K562 (cell line): ENCODE measurements around the gene SRGAP3. TPM values are rescaled to one million over a fixed set of nuclear protein-coding genes. Genes with fewer than 3 reads are reported as not detected.

Experiments used
- ATAC-seq: fragments of 200-7000 bp; cut with Tn5 transposase; 3 replicates; pipeline ENCODE4 v1.9.1; 2020; ENCODE audit warnings: moderate library complexity
- BruUV-seq: library from RNA; stranded (reverse); fragments of 400-500 nt; replicated peaks from 2 replicates; lab custom pipeline; 2021; lab: Mats Ljungman, UMichigan
- CTCF ChIA-PET: fragments of 300-600 bp; formaldehyde crosslinking; extraction: SDS; loops from one replicate; lab custom pipeline; 2021; ENCODE audit warnings: low intra/inter-chr PET ratio; lab: Yijun Ruan, JAX
- POLR2A ChIA-PET: fragments of 300-600, 350-650 bp; sonication (Branson Sonifier 250); formaldehyde crosslinking; extraction: SDS; loops from one replicate; lab custom pipeline; 2021; ENCODE audit warnings: antibody characterized with exemption, inconsistent platforms; lab: Yijun Ruan, JAX
- DNase-seq, 4 experiments: peaks; one replicate each; pipeline versions ENCODE4 v3.0.0 to v3.0.0-alpha.2; 2011 to 2018; ENCODE audit warnings: low spot score in 3 of 4, mixed read lengths in 3 of 4; ENCODE audit errors: extremely low read depth in 1 of 4
- FAIRE-seq: peaks from 2 replicates; lab custom pipeline; 2011; peaks lifted over from hg19 to GRCh38; lab: Jason Lieb, UNC
- H2AFZ ChIP-seq: 2 replicates; pipeline ENCODE4 v1.6.0; 2011; ENCODE audit warnings: low read depth, low read length, control low read depth, inconsistent platforms
- H3K27ac ChIP-seq: fragments of 200-600 bp; 3 replicates; pipeline ENCODE4 v1.8.0; 2011; ENCODE audit warnings: low read depth, mild to moderate bottlenecking, control low read depth, inconsistent platforms, low read length, moderate library complexity, mixed read lengths; ENCODE audit errors: extremely low read depth
- H3K27me3 ChIP-seq, 2 experiments: fragments of 300-600 bp in 1 of 2; 2 replicates in 1 of 2; 3 replicates in 1 of 2; pipeline versions ENCODE4 v1.6.0 to v1.8.0; 2011; ENCODE audit warnings: inconsistent platforms in 2 of 2, low read length in 2 of 2, mild to moderate bottlenecking in 1 of 2, mixed read lengths in 1 of 2, moderate library complexity in 1 of 2; ENCODE audit not compliant: control insufficient read depth in 2 of 2, insufficient read depth in 2 of 2
- H3K36me3 ChIP-seq: fragments of 300-600 bp; 3 replicates; pipeline ENCODE4 v1.8.0; 2011; ENCODE audit warnings: mild to moderate bottlenecking, low read length, inconsistent platforms; ENCODE audit not compliant: control insufficient read depth, insufficient read depth
- H3K4me1 ChIP-seq, 2 experiments: fragments of 200-600 bp in 1 of 2; replicated peaks in 1 of 2; 2 replicates in 1 of 2; 3 replicates in 1 of 2; pipeline versions ENCODE4 v1.5.1 to v1.8.0; 2011; ENCODE audit warnings: inconsistent platforms in 2 of 2, low read length in 2 of 2, mild to moderate bottlenecking in 1 of 2, mixed read lengths in 1 of 2, moderate library complexity in 1 of 2; ENCODE audit not compliant: control insufficient read depth in 2 of 2, insufficient read depth in 2 of 2
- H3K4me2 ChIP-seq: 2 replicates; pipeline ENCODE4 v1.6.1; 2011; ENCODE audit warnings: low read length, control low read depth, inconsistent platforms, mixed read lengths; ENCODE audit not compliant: insufficient read depth
- H3K4me3 ChIP-seq: fragments of 200-600 bp; sonication (generic), shearing (Covaris generic); 2 replicates; pipeline ENCODE4 v1.5.1; 2016; ENCODE audit warnings: control low read depth, inconsistent platforms
- H3K79me2 ChIP-seq: fragments of 200-600 bp; 3 replicates; pipeline ENCODE4 v1.8.0; 2011; ENCODE audit warnings: low read length, inconsistent platforms; ENCODE audit not compliant: control insufficient read depth, insufficient read depth
- H3K9ac ChIP-seq, 2 experiments: 2 replicates each; pipeline versions ENCODE4 v1.6.0 to v1.6.1; 2011; ENCODE audit warnings: low read depth in 2 of 2, low read length in 2 of 2, control low read depth in 1 of 2, inconsistent platforms in 1 of 2, mild to moderate bottlenecking in 1 of 2, mixed read lengths in 1 of 2; ENCODE audit not compliant: insufficient read depth in 1 of 2
- H3K9me1 ChIP-seq: one replicate; pipeline ENCODE4 v1.6.0; 2011; ENCODE audit warnings: inconsistent platforms, mild to moderate bottlenecking, low read length, moderate library complexity; ENCODE audit not compliant: control insufficient read depth, insufficient read depth
- H3K9me3 ChIP-seq: replicated peaks from 2 replicates; pipeline ENCODE4 v1.5.1; 2011; ENCODE audit warnings: low read depth, low read length, inconsistent platforms; ENCODE audit not compliant: control insufficient read depth, insufficient read depth
- H4K20me1 ChIP-seq: replicated peaks from 2 replicates; pipeline ENCODE4 v1.6.1; 2011; ENCODE audit warnings: low read length, inconsistent platforms, mixed read lengths; ENCODE audit not compliant: control insufficient read depth, insufficient read depth
- DNMT1 ChIP-seq: fragments of 450-650 bp; IDR thresholded peaks from 2 replicates; pipeline ENCODE4 v1.6.1; 2016; ENCODE audit warnings: antibody characterized with exemption, mild to moderate bottlenecking
- NR4A1 ChIP-seq, 2 experiments: fragments of 250-450 bp in 1 of 2; fragments of 450-650 bp in 1 of 2; sonication (Bioruptor Pico) in 1 of 2; IDR thresholded peaks; 2 replicates each; pipeline versions ENCODE4 v1.4.0 to v1.6.1; 2016 to 2020; ENCODE audit warnings: mild to moderate bottlenecking in 2 of 2, missing compliant biosample characterization in 1 of 2, missing genetic modification characterization in 1 of 2, moderate library complexity in 1 of 2
- SETDB1 ChIP-seq: IDR thresholded peaks from one replicate; pipeline ENCODE4 v1.6.1; 2012; ENCODE audit warnings: low read length, control low read depth, inconsistent platforms
- SNAPC5 ChIP-seq: fragments of 250-450 bp; sonication (Bioruptor Pico); IDR thresholded peaks from 2 replicates; pipeline ENCODE4 v1.8.0; 2021; ENCODE audit warnings: moderate library complexity, mild to moderate bottlenecking, inconsistent platforms
- SOX6 ChIP-seq: fragments of 450-650 bp; IDR thresholded peaks from 2 replicates; pipeline ENCODE4 v1.6.1; 2014; ENCODE audit warnings: mild to moderate bottlenecking
- SPI1 ChIP-seq: IDR thresholded peaks from 2 replicates; pipeline ENCODE4 v1.6.1; 2011; ENCODE audit warnings: low read depth, low read length, control low read depth, borderline replicate concordance
- SREBF1 ChIP-seq: fragments of 150-350 bp; IDR thresholded peaks from 2 replicates; pipeline ENCODE4 v1.6.1; 2014; ENCODE audit warnings: antibody characterized with exemption, low read depth, low read length, borderline replicate concordance
- SRSF3 ChIP-seq: fragments of 200-400 bp; formaldehyde crosslinking; IDR thresholded peaks from 2 replicates; pipeline ENCODE4 v1.6.1; 2016; ENCODE audit warnings: mild to moderate bottlenecking, low read length, moderate library complexity; ENCODE audit not compliant: insufficient read depth
- XRCC4 ChIP-seq: IDR thresholded peaks from one replicate; pipeline ENCODE4 v1.6.1; 2011; ENCODE audit not compliant: insufficient read depth, insufficient read length; ENCODE audit errors: extremely low read depth
- ZFP91 ChIP-seq: sonication (generic); formaldehyde crosslinking; IDR thresholded peaks from 2 replicates; pipeline ENCODE4 v1.8.0; 2022; ENCODE audit warnings: mild to moderate bottlenecking, missing genetic modification reagents
- ZNF324 ChIP-seq: fragments of 250-450 bp; sonication (Bioruptor Pico); IDR thresholded peaks from 2 replicates; pipeline ENCODE4 v1.4.0; 2020; ENCODE audit warnings: mild to moderate bottlenecking
- WGBS: fragments of 100-300 bp; shearing (Covaris generic); methylation state at CpG from one replicate; pipeline ENCODE4 v1.1.6; 2016; ENCODE audit warnings: low coverage, mixed read lengths; ENCODE audit not compliant: insufficient coverage; ENCODE audit errors: missing lambda C conversion rate; 5-methylcytosine and 5-hydroxymethylcytosine counted together
- in situ Hi-C: fragments of 300-500 bp; cut with MboI; formaldehyde crosslinking; loops from 4 replicates; pipeline ENCODE4 v1.15.0; 2018; ENCODE audit warnings: inconsistent platforms, mixed read lengths
- intact Hi-C: fragments of 100-400 bp; cut with micrococcal nuclease; formaldehyde crosslinking; loops from 2 replicates; pipeline ENCODE4 v1.14.2; 2022
- polyA plus RNA-seq, 8 experiments: library from polyadenylated mRNA; depleted of rRNA in 4 of 8; stranded (reverse) in 5 of 8; unstranded in 3 of 8; fragments of >200 nt; fragmentation: Nextera tagmentation in 2 of 8; fragmentation: Illumina TruSeq in 1 of 8; extraction: Ambion mirVana in 2 of 8; extraction: Trizol in 1 of 8; gene quantifications; 2 replicates each; pipeline versions ENCODE4 v1.2.1 to v1.2.3, GENCODE V29; 2011 to 2014; ENCODE audit warnings: inconsistent platforms in 1 of 8, missing spikeins in 1 of 8
- total RNA-seq, 7 experiments: library from RNA; depleted of rRNA in 6 of 7; stranded (reverse); fragments of >200 nt in 6 of 7; fragmentation: Illumina TruSeq in 2 of 7; extraction: Trizol in 2 of 7; gene quantifications; 2 replicates each; pipeline versions ENCODE4 v1.2.1 to v1.2.3, GENCODE V29; 2011 to 2021; ENCODE audit warnings: low replicate concordance in 1 of 7
- TF ChIP-seq, protein P1 (sequence below), 2 experiments: fragments of 450-650 bp; IDR thresholded peaks; 2 replicates each; pipeline ENCODE4 v1.6.1; 2016; ENCODE audit warnings: mild to moderate bottlenecking in 2 of 2, borderline replicate concordance in 1 of 2, low read depth in 1 of 2, moderate library complexity in 1 of 2

SRGAP3 gene
- total and polyA plus RNA-seq, 9 of the 15 experiments (the other 6 are each of a cell fraction or from before 2014, with no cell fraction given) = 0.11 to 0.85 (median 0.35) TPM; not detected in 2

- intact Hi-C loops (no loop called here), in situ Hi-C loops (no loop called here)
- H3K9me1 ChIP-seq = no peaks in the 10 kb centered on the region
- H3K4me3 ChIP-seq = no peak overlapping the region
- H3K27me3 ChIP-seq = peaks cover 29 to 64% of the 10 kb centered on the region in 2 experiments
- peaks cover 7% of the 10 kb centered on the region; the same call in 1 of the 2 replicates for H4K20me1 ChIP-seq
- H3K4me1 ChIP-seq = no peaks in the 10 kb centered on the region
- 1% methylated on average over 11 of the region's 11 CpGs for WGBS
- FAIRE-seq (no peak), ATAC-seq (no peak), DNase-seq (no peak)
- no peak overlapping the region for H3K9ac ChIP-seq
- no peak overlapping the region for H3K27ac ChIP-seq
- H3K9me3 ChIP-seq = no peaks in the 10 kb centered on the region
- ChIA-PET CTCF (no interaction called here), POLR2A (no interaction called here)
- H2AFZ ChIP-seq = no peak overlapping the region
- no peak overlapping the region for H3K4me2 ChIP-seq
- no TSS peak for BruUV-seq
- no peaks in the 10 kb centered on the region for H3K79me2 ChIP-seq
- no peaks in the 10 kb centered on the region for H3K36me3 ChIP-seq
- TF ChIP-seq, protein P1, sequence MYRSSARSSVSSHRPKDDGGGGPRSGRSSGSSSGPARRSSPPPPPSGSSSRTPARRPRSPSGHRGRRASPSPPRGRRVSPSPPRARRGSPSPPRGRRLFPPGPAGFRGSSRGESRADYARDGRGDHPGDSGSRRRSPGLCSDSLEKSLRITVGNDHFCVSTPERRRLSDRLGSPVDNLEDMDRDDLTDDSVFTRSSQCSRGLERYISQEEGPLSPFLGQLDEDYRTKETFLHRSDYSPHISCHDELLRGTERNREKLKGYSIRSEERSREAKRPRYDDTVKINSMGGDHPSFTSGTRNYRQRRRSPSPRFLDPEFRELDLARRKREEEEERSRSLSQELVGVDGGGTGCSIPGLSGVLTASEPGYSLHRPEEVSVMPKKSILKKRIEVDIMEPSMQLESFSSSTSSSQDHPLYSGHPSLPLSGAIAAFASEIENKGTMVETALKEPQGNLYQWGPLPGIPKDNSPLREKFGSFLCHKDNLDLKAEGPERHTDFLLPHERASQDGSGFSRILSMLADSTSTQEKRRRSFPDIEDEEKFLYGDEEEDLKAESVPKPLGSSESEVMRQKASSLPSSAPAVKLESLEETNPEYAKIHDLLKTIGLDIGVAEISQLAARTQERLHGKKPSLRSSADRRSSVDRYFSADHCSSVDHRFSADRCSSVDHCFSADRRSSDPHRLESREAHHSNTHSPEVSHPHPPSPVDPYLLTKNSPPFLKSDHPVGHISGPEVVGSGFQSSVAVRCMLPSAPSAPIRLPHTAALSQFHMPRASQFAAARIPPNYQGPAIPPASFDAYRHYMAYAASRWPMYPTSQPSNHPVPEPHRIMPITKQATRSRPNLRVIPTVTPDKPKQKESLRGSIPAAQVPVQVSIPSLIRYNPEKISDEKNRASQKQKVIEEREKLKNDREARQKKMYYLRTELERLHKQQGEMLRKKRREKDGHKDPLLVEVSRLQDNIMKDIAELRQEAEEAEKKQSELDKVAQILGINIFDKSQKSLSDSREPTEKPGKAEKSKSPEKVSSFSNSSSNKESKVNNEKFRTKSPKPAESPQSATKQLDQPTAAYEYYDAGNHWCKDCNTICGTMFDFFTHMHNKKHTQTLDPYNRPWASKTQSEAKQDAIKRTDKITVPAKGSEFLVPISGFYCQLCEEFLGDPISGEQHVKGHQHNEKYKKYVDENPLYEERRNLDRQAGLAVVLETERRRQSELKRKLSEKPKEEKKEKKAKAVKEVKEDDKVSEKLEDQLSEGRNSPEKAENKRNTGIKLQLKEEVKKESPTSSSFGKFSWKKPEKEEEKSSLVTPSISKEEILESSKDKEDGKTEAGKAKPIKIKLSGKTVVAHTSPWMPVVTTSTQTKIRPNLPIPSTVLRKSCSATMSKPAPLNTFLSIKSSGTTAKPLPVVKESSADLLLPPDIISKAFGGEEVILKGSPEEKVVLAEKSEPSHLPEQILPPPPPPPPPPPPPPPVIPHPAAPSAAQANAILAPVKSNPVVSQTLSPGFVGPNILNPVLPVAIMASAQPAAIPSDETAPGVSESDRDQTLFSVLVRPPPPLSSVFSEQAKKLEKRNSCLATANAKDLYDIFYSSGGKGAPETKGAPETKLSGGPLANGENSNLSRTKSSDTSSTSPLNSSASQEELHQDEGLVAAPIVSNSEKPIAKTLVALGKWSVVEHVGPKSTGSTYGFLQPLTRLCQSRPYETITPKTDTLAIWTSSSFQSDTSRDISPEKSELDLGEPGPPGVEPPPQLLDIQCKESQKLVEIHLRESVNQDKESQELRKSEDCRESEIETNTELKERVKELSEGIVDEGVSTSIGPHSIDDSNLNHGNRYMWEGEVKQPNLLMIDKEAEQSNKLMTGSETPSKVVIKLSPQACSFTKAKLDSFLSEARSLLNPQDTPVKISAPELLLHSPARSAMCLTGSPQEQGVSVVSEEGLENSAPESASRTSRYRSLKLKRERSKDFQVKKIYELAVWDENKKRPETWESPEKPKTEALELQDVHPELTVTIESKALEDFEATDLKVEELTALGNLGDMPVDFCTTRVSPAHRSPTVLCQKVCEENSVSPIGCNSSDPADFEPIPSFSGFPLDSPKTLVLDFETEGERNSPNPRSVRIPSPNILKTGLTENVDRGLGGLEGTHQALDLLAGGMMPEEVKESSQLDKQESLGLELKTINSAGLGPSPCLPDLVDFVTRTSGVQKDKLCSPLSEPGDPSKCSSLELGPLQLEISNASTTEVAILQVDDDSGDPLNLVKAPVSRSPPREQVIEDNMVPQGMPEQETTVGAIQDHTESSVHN (IDR thresholded peaks at IDR 0.05; ENCODE audit: borderline replicate concordance in 1 of 2, low read depth in 1 of 2) = no peak
- TF ChIP-seq ZNF324 (CRISPR knock-in tag) = no peak
- no peak for TF ChIP-seq SREBF1
- no peak for TF ChIP-seq DNMT1
- TF ChIP-seq SPI1 = no peak
- TF ChIP-seq NR4A1 (CRISPR knock-in tag; IDR thresholded peaks at IDR 0.05) = no peak
- TF ChIP-seq NR4A1 (tag; IDR thresholded peaks at IDR 0.05) = no peak
- no peak for TF ChIP-seq SNAPC5 (CRISPR knock-in tag)
- TF ChIP-seq XRCC4 = no peak
- TF ChIP-seq SRSF3 = no peak
- TF ChIP-seq ZFP91 = no peak
- TF ChIP-seq SOX6 = no peak
- TF ChIP-seq SETDB1 = no peak
Observed at GRCh38 chr3:9121366-9122001, 128.0 kb downstream of the SRGAP3 start.
